ENCODE results near the gene UBE2J1.
"Not testable (repeated sequence)": the region's sequence is repeated elsewhere in the genome, so short reads cannot be mapped to it uniquely, and the experiment has no call there.

Gene UBE2J1

GRCh38 chr6:89302195-89302770 lies 50.2 kb downstream of the UBE2J1 start:
- no peak for DNase-seq (ENCODE audit: low read depth)
- no peak overlapping the region for H3K4me3 ChIP-seq (ENCODE audit: low read depth, low read length)
- no peak for TF ChIP-seq CTCF (conservative IDR thresholded peaks at IDR 0.05; ENCODE audit: low read depth, low read length)

GRCh38 chr6:89301586-89302194 lies 50.8 kb downstream of the UBE2J1 start:
- DNase-seq (ENCODE audit: low read depth), result no peak
- no peak overlapping the region for H3K4me3 ChIP-seq (ENCODE audit: low read depth, low read length)
- TF ChIP-seq CTCF (conservative IDR thresholded peaks at IDR 0.05; ENCODE audit: low read depth, low read length), result no peak

- no peak overlapping the region for H3K4me3 ChIP-seq (ENCODE audit: low read depth, low read length)
- DNase-seq (ENCODE audit: low read depth), result no peak
- peak; percentile 33 for TF ChIP-seq CTCF (conservative IDR thresholded peaks at IDR 0.05; ENCODE audit: low read depth, low read length)
Measured at GRCh38 chr6:89299466-89299850, 53.1 kb downstream of the UBE2J1 start.

GRCh38 chr6:89298680-89299465 lies 53.6 kb downstream of the UBE2J1 start:
- DNase-seq (ENCODE audit: low read depth), result peak; percentile 30
- no peak overlapping the region for H3K4me3 ChIP-seq (ENCODE audit: low read depth, low read length)
- TF ChIP-seq CTCF (conservative IDR thresholded peaks at IDR 0.05; ENCODE audit: low read depth, low read length), result no peak

GRCh38 chr6:89297695-89298351 lies 54.7 kb downstream of the UBE2J1 start:
- H3K4me3 ChIP-seq (ENCODE audit: low read depth, low read length), result no peak overlapping the region
- DNase-seq (ENCODE audit: low read depth), result peak; percentile 96
- TF ChIP-seq CTCF (conservative IDR thresholded peaks at IDR 0.05; ENCODE audit: low read depth, low read length), result no peak

- no peak for TF ChIP-seq CTCF (conservative IDR thresholded peaks at IDR 0.05; ENCODE audit: low read depth, low read length)
- H3K4me3 ChIP-seq (ENCODE audit: low read depth, low read length), result no peak overlapping the region
- no peak for DNase-seq (ENCODE audit: low read depth)
Measured at GRCh38 chr6:89295981-89296380, 56.5 kb downstream of the UBE2J1 start.

- not testable (repeated sequence) for DNase-seq (ENCODE audit: low read depth)
Measured at GRCh38 chr6:89295116-89295515, 57.4 kb downstream of the UBE2J1 start.

More at GRCh38 chr6:89295116-89295515, 57.4 kb downstream of the UBE2J1 start:
- H3K4me3 ChIP-seq (ENCODE audit: low read depth, low read length), result not testable (repeated sequence)
